NCI-H226 (cell line): ENCODE measurements around the gene PLA1A.
"Not testable (repeated sequence)": the region's sequence is repeated elsewhere in the genome, so short reads cannot be mapped to it uniquely, and the experiment has no call there.

Source experiments
- DNase-seq: peaks from one replicate; pipeline ENCODE4 v3.0.0-alpha.2; 2015

The PLA1A gene

DNA sequence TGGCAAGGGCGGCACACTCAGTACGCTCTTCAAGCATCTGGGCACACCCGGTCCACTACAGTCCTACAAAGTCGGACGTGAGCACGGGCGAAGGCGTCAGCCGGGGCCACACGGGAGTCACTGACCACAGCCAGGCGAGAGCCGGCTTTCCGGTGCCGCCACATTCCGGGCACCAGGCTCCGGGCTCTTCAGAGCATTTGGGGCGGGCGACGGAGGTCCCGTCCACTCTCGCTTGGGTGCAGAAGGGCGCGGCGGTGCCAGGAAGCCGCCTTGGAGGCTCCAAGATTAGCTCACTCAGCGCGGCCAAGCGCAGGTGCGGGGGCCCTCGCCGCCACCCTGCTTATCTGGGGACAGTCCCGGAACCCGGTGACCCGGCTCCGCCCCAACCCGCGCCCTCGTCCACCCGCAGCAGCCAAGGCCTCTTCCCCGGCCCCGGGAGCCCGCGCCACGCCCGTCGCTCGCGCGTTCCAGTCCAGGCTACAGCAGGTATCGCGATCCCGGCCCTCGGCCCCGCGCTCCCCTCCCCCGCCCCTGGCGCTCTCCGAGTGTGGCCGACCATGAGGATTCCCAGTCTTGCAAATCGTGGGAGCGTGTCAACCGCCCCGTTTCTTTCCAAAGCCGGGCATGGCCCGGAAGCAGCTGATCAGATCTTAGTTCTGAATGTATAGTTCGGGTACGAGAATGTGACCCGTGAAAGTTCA is 18.2 kb upstream of the PLA1A start, which contains the start of gene ADPRH:
Gene ADPRH, plus strand, starts transcription at position 127 of the 701 bp plus-strand sequence. CDS start 2,678 bp downstream, outside the sequence.
- no peak for DNase-seq

DNA sequence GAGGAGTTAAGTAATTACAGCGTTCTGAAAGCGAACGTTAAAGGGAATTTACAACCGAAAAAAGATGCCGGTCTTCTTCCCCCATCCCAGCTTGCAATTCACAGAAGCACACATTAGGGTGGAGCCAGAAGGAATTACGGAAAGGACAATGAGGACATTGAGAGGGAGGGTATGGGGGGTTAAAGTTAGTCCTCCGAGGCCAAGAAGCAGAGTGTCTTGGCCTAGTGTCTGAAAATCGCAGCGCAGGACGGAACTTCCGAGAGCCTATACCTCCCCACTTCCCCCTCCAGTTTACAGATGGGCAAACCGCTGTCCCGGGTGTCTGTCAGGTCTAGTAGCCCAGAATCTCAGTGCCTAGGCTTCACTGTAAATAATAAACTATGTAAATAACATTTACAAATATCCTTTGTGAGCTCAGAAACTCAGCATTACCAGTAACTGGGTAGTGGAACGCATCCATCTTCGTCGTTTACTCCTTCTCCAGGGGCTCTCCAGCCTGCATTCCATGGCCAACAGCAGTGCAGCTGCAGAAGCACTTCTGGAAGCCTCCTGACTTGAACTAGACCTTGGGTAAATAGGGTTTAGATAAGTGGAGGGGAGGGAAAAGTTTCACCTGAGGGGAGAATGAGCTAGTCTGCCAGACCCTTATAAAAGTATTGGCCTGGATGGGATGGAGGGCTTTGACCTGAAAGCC is 17.5 kb upstream of the PLA1A start:
- DNase-seq = no peak

DNA sequence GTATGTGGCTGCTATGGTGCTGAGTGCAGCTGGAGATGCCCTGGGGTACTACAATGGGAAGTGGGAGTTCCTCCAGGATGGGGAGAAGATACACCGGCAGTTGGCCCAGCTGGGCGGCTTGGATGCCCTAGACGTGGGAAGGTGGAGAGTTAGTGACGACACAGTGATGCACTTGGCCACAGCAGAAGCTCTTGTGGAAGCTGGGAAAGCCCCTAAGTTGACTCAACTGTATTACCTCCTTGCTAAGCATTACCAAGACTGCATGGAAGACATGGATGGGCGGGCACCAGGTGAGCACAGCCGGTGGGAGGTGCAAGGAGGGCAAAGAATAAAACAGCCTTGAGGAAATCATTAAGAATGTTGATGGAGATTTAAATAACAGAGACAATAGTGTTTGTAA is 15.5 kb upstream of the PLA1A start:
- no peak for DNase-seq

DNA sequence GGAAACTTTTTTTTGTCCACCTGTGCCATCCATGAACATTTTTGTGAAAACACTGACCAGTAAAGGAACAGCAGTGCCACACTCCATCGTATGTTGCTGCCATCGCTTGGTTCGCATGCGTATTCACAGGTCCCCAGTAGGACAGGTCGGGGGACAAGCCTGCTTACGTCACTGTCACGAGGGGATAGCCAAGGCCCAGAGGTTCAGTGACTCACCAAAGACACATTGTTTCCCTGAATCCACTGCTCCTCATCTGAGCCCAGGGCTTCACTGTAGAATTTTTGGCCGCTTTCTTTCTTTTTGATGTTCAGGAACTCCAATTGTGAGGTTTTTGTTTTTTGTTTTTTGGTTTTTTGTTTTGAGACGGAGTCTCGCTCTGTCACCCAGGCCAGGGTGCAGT is 12.5 kb upstream of the PLA1A start:
- no peak for DNase-seq

DNA sequence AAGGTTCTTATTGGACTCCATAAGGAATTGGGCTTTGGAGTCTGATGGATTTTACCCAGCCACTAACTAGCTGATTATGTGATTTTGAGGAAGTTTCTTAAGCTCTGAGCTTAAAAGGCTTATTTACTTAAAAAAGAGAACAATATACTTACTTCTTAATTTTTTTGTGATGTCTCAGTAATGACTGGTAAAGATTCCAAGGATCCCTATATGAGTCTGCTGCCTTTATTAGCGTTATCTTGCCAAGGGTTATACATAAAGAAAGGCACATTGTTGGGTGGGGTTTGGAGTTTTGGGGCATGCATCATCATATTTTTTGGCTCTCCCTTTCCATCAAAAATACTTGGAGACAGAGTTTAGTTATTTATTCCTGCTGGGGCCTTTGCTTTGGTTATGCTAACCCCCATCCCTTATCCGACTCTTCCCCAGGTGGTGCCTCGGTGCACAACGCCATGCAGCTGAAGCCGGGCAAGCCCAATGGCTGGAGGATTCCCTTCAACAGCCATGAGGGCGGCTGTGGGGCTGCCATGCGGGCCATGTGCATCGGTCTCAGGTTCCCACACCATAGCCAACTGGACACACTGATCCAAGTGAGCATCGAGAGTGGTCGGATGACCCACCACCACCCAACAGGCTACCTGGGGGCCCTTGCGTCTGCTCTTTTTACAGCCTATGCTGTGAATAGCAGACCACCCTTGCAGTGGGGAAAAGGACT is 11.7 kb upstream of the PLA1A start:
- DNase-seq = no peak

DNA sequence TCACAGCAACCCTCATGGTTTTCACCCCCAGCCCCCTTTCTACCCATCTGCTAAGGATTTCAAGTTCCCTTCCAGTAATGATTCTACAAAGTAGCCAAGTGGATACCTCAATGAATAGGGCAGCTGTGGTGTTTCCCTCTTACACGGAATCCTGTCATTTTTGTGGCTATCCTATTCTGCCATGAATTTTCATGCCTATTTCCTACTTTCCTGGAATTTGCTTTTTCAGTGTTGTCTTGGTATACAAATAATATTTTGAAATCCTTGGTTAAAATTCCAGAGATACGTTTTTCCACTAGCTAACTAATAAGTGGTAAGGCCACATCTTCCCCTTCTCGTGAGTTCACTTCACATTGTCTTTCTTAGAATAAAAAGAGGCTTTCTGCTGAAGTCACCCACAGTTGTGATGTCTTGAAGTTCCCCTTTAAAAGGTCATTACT is 10.9 kb upstream of the PLA1A start:
- no peak for DNase-seq

DNA sequence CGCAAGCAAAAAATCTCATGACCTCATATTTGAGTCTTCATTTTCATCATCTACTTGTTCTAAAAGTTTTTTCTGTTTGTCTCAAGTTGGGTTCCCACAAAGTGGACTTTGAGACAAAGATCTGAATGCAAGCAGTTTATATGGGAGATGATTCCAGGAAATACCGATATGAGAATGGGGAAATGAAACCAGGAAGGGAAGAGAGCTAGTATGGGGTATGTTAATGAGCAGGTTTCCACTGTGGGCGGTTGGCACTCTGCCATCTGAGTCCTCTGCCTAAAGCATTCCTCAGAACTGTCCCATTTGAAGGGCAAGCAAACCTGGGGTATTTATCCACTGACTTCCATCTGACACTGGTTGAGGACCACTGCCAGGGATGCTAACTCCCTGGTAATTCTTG is 9.6 kb upstream of the PLA1A start:
- DNase-seq = no peak

DNA sequence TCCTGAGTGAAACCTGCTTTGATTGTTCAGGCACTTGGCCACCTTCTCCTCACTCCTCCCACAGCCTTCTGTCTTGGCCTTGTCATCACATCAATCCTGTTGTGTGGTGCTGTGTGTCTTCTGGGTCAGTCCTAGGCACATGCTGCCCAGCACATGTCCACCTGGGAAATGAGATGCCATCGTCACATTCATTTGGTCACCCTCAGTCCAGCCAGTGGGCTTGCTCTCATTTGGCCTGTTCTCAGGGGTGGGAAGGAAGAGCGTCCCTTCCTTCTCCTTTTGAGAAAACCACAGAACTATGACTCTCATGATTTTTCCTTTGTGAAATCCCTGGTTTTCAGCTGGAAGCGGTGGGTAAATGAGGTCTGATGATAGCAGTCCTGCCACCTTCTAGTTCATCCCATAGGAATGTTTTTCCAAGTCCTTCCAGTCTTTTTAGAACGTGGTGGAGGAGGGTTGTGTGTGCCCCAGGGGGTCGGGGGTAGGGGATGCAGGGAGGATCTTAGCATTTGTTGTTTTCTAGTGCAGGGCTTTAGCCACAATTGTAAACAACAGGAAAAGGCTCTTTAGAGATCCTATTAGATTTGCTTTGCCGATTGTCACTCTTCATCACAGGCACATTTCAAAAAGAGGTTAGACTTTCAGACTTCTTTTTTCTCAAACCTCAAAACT is 8.4 kb upstream of the PLA1A start:
- DNase-seq = no peak

DNA sequence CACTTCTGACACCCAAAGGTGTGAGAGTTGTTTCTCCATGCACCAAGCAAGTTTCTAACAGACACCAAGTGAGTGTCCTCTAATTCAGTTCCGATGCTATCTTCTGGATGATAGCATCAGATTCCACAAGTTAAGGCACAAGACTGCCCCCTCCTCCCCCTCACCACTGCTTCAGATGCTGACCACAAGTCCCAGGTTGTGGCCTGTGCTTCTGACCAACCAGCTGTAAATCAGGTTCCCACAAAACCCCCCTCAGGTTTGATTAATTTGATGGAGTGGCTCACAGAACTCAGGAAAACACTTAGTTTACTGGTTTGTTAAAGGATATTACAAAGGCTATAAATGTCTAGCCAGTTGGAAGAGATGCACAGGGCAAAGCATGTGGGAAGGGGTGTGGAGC is 7.0 kb upstream of the PLA1A start:
- DNase-seq = no peak

DNA sequence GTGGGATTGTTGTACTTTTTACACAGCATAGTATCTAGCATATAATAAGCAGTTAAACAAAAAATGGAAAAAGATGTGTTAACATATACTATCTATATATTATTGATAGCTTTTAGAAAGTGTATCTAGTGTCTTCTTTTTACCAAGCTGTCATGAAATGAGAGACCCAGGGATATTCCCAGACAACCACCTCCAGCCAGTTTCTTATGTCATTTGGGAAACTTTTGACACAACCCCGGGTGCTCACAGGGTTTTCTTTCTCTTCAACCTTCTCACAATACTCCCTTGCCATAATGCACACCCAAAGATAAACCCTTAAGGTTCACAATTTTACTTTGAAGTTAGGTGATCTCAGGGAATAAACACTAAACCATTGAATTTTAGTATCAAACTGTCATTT is 4.8 kb upstream of the PLA1A start:
- DNase-seq = no peak

DNA sequence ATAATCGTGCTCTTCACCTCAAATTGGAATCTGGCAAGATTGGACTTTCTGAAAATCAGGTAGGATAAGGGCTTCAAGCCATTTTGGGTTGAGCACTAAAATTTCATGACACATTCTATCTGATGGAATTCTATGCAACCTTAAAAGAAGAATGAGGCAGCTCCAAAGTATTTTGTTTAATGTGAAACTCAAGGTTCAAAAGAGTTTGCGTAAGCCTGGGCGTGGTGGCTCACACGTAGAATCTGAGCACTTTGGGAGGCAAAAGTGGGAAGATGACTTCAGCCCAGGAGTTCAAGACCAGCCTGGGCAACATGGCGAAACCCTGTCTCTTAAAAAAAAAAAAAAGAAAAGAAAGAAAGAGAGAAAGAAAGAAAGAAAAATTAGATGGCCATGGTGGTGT is 3.6 kb upstream of the PLA1A start:
- DNase-seq = no peak

DNA sequence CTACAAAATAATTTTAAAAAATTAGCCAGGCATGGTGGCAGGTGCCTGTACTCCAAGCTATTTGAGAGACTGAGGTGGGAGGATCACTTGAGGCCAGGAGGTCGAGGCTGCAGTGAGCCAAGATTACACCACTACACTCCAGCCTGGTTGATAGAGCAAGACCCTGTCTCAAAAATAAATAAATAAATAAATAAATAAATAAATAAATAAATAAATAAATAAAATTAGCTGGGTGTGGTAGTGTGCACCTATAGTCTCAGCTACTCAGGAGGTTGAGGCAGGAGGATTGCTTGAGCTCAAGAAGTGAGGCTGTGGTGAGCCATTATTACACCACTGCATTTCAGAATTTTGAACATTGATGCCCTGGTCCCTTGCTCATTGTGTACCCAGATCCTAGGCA is 2.8 kb upstream of the PLA1A start:
- DNase-seq = not testable (repeated sequence)

DNA sequence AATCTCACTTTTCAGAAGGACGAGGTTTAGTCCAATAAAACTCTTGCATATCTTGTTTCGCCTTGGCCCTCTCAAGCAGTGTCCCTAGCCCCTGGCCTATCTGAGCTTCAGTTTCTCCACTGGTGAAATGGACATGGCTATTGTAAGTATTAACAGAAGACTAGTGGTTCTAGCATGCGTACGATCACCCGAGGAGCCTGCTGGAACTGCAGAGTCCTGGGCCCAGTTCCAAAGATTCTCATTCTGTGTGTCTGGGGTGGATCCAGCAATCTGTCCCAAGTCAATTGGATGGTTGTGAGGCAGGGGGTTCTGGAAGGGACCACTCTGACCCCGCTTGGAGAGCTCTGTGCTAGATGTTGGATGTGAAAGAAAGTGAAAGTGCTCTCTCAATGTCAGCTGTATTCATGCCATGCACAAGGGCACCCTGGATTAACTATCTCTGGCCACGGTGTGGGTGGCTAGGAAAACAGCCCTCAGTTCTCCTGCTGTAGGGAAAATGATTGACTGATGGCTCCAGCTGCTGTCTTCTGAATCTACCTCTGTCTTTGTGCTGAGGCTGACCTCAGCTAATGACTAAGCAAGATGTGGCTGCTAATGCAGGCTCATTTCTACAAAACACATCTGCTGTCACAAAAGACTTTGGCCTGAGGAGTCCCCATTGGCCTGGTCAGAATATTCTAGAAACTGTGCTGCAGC is 1.9 kb upstream of the PLA1A start:
- no peak for DNase-seq

DNA sequence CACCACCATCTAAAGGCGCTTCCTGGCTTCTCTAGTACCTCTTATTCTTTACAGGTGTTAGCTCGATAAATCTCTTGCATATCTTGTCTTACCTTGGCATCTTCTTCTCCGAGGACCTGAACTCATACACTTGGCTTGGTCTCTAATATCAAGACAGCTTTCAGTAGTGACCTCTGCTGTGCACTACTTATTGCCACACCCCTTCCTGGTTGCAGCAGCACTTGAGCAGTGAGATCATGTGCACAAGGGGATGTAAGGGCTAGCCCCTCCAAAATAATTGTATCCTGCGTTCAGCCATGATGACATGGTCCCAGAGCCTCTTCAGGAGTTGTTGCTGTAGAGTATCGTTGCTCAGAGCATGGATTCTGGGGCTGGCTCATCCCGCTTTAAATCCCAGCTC is 1.3 kb upstream of the PLA1A start:
- no peak for DNase-seq

DNA sequence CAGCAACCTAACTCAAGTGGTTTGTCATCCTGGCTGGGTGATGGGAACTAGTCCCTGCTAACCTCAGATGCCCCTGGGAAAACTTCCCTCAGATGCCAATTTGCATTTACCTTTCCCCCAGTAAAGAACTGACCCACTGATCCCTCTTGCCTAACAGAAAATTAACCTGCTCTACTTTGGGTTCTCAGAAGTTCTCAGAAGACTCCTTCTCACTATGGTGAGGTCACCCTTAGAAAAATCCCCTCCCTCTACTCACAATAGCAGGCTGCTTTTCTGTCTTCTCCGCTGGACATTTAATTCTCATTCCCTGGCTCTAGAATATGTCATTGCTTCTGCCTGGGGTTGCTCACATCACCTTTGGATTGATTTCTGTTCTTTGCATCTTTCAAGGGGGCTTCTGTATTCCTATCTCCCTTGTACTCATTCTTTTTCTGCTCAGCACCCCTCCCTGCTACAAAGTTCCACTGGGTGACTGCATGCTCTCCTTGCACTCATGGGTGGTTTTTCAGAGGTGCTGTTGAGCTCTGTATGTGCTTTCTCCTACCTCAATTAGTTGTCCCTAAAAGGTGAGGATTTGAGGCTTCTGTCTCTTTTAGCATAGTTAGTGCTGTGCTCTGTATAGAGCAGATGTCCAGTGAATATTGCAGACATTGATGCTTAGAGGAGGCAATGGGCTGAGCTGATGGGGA is 869 bp downstream of the PLA1A start:
- DNase-seq = no peak

DNA sequence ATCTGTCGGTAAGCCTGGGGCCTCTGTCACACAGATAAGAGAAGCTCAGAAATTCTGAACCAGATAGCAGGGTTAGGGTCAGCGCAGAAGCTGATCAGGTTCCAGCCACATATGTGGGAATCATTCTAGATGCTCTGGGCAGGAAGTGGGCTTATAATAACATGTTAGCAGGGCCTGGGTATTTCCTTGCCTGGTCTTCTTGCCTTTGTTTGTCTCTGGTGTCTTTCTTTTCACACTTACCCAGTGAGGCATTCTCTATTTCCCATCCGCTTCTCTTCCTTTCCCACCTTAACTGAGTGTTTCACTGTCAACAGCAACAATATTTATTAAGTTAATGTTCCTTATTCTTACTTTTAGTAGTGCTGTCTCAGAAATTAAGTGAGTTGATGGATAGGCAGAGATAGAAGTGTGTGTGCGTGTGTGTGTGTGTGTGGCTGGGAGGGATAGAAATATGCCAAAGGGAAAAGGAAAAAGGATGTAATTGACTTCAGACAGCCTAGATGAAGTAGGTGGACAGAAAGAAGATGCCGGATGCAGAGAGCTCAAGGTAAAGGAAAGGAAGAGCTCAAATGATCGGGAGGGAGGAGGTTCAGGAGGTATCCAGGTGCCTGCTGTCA is 2.0 kb downstream of the PLA1A start:
- DNase-seq = no peak

DNA sequence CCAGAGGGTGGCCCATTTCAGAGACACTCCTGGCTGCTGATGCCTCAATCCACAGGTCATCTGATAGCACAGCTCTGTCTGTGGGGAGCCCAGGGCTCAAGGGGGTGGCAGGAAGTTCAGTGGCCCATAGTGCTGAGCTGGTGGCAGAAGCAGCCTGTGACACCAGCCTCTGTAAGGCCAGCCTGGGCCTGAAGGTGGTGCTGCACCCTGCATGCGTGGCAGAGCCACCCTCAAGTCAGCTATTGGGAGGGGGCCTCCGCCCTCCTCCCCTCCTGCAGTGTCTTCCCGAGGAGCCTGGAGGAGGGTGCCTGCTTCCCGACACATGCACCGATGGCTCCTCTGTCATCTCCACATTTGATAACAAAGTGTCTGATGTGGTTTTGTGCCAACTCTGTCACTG is 3.0 kb downstream of the PLA1A start:
- DNase-seq = no peak

DNA sequence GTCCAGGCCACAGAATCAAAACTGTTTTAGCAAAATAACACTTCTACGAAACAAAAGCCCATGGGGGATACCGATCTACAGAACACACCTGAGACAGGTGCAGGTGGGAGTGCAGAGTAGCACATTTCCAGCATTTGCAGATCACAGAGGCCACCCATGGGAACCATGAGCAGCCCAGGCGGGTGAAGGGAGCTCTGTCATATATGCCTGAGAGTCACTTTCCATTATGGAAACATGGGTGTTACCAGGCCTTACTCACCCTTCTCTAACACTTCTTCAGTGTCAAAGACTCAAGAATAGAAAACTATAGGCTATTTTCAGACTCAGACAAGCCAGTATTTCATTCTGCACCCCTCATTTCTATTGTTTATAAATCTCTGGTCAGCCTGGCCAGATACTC is 3.5 kb downstream of the PLA1A start:
- no peak for DNase-seq

DNA sequence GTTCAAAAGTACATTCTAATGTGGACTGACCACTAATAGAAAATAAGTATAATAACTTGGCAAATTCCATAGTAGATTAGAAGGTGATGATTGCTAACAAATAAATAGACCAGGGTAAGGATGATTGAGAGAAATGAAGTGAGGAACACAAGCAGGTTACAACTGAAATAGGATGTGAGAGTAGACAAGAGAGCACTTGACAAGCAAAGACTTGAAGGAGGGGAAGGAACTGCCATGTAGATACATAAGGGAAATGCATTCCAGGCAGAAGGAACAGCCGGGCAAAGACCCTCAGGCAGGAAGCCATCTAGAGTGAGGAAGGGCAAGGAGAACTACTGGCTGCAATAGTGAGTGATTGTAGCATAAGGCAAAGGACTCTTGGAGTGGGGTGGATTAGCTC is 5.0 kb downstream of the PLA1A start:
- DNase-seq = no peak

DNA sequence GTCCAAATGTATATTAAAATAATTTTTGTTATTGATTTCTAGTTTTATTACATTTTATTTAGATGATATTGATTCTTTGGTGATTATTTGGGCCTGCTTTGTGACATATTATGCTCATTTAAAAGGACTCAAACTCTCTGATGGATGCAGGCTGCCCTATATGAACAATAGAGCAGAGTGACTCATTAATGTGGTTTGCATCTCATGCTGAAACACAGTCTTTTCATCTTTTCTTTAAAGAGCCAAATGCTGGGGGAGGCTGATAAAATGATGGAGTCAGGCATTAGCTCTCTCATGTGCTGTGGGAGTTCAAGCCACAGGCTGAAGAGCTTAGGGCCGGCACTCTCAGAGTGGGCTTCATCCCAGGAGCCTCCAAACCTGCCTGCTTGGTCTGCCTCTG is 7.2 kb downstream of the PLA1A start:
- DNase-seq = peak; percentile 1

DNA sequence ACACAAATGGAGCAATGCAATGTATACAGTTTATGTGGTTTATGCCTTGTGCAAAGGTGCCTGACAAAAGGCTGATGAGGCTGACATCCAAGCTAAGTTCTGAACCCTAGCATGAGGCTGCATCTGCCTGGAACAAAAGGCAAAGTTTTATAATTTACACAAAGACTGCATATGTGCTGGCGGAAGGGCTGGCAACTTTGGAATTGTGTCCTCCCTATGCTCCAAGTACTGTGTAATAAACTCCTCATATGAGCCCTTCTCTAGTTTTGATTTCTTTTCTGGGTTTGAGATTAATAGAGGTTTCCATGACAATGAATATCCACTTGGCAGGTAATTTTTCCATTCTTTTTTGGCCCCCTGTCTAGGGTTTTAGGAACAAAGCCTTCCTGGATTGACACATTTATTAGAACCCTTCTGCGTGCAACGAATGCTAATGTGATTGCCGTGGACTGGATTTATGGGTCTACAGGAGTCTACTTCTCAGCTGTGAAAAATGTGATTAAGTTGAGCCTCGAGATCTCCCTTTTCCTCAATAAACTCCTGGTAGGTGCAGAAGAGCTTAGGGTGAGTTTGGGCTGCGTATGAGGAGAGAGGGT is 10.8 kb downstream of the PLA1A start:
- DNase-seq = no peak
